Measurements from ENCODE around the gene CGB1.
"Not testable (repeated sequence)": the region's sequence is repeated elsewhere in the genome, so short reads cannot be mapped to it uniquely, and the experiment has no call there.

CGB1 gene

DNA sequence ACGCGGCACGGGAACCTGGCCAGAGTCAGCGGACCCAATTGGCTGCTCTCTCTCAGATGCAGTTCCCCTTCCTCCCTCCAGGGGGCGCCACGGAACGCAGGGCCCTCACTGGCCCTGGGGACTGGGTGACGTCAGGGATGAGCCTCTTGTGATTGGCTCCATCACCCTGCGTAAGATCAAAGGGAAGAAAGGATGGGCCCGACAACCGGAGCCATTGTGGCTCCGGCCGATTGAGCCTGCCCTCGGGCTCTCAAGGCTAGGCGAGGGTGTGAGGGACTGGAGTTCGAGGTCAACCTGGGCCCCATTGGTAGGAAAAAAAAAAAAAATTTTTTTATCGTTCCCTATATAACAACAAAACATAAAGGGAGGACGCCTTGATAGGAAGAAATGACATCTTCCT lies at the start of gene CGB1:
TSS of gene CGB1 (minus strand) at position 81 of the 400 bp plus-strand sequence. CDS start 184 bp downstream, outside the sequence.
- not testable (repeated sequence) for DNase-seq

DNA sequence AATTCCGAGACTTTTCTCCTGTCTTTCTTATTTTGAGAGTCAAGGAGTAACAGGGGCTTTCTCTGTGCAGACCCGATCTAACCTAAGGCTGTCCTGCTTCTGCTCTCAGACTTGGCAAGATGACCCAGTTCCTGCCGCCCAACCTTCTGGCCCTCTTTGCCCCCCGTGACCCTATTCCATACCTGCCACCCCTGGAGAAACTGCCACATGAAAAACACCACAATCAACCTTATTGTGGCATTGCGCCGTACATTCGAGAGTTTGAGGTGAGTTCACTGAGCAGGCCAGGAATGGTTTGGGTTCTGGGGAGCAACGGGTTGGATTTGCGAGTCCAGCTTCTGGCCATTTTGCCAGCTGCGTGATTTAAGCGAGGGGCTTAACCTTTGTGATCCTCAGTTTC lies 49.6 kb upstream of the CGB1 start:
- no peak for DNase-seq

DNA sequence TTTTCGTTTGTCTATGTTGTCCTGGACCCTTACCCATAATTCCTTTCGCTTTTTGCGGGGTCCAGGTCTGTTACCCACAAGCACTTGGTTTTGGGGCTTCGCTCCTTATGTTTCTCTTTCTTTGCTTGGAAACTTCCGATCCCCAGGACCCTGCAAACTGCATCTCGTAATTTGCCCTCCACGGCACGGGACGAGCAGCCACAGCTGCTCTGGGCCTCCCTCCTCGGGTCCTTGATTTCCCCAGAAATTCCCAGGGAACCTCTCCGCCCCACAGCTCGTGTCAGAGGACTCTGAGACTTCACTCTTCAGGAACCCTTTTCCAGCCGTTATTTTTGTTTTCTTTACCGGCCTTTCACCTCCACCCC lies 49.2 kb upstream of the CGB1 start:
- DNase-seq, result no peak

DNA sequence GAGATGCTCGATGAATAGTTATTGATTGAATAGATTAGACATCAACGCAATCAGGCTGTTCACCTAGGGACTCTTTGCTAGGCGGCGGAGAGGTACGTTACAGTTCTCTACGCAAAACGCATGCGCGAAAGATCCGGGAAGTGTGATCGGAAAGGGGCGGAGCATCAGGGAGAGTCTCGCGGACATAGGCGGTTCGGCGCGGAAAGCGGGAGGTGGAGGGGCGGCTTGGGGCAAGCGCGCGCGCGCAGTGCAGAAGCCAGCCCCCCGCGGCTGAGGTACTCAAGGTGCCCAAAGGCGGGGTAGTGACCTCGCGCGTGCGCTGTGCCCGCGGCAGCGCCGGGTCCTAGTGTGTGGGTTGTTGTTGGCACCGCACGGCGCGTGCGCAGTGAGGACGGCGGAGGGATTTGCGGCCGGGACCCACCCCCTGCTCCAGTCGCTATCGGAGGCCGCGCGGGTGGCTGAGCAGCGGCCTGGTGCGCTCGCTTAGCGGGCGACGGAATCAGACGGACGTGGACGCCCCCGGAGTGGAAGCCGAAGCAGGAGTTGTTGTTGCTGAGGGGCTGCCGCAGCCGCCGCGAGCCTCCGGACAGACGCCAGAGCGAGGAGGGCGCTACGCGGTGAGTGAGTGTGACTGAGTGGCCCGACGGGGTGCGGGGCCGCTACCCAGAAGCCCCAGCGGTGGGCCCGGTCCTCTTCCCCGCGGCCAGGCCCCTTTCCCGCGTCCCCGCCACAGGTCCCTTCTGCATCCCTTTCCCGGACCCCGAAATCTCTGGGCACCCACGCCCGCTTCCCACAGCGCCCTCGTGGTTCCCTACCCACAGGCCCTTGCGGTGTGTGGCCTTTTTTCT lies 48.5 kb upstream of the CGB1 start, which contains the start of gene SNRNP70:
TSS of gene SNRNP70 (plus strand) at position 432 of the 848 bp plus-strand sequence. CDS start 964 bp downstream, outside the sequence.
- DNase-seq, result peak; percentile 96

DNA sequence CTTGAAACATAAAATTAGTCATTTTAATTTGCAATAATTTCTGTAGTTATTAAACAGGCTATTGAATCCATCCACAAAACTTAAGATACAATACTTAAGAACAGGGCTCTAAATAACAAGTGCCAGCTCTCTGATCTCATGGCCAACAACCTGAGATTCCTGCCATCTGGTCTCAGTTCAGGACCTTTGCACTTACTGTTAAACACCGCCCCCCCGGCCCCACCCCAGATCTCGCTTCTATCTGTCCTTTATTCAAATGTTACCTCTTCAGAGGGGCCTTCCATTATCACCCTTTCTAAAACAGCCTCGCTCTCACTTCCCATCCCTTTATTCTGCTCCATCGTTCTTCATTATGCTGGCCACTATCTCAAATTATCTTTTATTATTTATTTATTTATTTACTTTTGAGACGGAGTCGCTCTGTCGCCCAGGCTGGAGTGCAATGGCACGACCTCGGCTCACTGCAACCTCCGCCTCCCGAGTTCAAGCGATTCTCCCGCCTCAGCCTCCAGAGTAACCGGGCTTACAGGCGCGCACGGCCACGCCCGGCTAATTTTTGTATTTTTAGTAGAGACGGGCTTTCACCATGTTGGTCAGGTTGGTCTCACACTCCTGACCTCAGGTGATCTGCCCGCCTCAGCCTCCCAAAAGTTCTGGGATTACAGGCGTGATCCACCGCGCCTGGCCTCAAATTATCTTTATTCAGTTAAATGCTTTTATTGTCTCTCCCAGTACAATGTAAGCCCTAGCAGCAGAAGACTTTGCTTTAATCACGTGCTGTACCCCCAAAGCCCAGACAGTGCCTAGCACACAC lies 47.7 kb upstream of the CGB1 start:
- DNase-seq, result no peak

DNA sequence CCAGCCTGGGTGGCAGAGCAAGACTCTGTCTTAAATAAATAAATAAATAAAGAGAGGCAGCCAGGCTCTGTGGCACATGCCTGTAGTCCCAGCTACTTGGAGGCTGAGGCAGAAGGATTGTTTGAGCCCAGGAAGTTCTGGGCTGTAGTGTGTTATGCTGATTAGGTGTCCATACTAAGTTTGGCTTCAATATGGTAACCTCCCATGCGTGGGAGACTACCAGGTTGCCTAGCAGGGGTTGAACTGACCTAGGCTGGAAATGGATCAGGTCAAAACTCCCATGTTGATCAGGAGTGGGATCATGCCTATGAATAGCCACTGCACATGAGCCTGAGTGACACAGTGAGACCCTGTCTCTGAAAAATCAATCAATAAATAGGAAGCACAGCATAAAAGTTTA lies 44.6 kb upstream of the CGB1 start:
- DNase-seq, result no peak

DNA sequence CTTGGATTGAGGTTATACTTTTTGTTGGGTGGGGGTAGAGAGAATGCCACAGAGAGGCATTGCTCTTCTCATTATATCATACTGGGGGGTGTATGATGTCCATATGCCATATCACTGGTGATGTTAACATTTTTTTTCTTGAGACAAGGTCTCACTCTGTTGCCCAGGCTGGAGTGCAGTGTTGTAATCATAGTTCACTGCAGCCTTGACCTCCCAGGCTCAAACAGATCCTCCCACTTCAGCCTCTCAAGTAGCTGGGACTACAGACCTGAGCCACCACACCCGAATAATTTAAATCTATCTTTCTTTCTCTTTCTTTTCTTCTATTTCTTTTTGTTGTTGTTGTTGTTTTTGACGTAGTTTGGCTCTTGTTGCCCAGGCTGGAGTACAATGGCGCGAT lies 43.7 kb upstream of the CGB1 start:
- DNase-seq, result no peak

DNA sequence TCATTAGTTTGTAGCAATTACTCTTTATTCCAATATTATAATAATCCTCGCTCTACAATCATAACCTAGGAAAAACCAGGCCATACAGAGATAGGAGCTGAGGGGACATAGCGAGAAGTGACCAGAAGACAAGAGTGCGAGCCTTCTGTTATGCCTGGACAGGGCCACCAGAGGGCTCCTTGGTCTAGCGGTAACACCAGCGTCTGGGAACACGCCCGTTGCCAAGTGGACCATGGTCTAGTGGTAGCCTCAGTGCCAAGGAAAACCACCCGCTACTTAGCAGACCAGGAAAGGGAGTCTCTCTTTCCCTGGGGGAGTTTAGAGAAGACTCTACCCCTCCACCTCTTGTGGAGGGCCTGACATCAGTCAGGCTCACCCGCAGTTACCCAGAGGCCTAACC lies 38.2 kb upstream of the CGB1 start:
- DNase-seq, result not testable (repeated sequence)

DNA sequence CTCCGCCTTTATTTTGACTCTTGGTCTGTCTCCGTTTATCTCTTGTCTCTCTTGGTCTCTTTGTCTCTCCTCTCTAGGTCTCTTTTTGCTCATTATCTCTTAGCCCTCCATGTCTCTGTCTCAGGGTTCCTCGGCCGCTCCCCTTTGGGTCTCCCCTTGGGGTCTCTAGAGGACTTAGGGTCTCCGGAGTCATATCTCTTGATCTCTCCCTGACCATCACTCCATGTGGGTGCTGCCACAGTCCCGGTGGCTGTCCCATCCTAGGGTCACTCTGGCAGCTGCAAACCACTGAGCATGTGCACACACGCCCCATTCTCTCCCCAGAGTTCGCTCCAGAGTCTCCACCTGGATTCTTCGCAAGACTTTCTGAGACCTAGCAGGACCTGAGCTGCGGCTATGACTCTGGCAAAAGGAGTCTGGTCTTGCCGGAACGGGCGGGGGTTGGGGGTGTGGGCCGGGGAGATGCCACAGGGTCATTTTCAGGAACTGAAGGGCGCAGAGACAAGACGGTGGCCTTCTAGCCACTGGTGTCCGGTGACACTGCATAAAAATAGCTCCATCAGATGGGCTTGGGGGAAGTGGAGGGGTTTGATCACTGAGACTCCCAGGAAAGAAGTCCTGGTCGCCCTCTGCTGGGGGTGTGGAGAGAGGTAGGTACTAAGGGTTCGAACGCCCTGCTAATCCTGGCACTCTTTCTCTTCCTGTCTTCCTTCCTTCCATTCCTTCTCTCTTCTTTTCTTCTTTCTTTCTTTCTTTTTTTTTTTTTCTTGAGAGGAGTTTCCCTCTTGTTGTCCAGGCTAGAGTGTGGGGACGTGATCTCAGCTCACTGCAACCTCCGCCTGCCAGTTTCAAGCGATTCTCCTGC lies 37.1 kb upstream of the CGB1 start:
- DNase-seq, result no peak

DNA sequence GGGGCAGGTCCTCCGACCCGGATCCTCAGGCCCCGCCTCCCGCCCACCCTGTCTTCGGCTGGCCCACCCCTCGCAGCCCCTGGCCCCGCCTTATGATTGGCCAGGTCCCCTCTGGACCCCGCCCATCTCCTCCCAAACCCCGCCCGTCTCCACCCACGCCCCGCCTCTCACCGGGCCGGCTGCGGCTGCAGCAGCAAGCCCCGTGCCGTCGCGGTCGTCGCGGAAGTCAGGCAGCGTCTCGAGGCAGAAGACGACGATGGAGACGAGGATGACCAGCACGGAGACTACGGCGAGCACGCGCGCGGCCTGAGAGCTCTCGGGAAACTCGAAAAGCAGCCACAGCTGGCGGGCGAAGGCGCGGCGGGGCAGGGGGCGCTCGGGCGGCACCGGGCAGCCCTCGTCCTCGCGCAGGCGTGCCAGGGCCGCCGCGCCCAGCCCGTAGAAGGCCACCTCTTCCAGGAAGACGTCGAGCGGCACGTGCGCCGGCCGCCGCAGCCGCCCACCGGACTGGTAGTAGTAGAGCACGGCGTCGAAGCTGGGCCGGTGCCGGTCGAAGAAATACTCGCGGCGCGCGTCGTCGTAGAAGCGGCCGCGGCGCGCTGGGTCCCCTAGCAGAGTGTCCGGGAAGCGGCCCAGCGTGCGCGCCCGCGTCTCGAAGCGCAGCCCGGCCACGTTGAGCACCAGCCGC lies 35.3 kb upstream of the CGB1 start:
- no peak for DNase-seq

DNA sequence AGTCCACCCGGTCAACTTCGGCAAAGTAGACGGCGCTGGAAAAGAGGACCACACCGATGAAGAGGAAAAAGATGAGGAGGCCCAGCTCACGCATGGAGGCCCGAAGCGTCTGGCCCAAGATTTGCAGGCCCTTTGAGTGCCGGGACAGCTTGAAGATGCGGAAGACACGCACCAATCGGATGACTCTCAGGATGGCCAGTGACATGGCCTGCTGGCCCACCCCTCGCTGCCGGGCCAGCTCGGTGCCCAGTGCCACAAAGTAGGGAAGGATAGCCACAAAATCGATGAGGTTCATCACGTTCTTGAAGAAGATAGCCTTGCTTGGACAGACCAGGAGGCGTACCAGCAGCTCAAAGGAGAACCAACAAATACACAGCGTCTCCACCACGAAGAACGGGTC lies 33.7 kb upstream of the CGB1 start:
- DNase-seq, result no peak

DNA sequence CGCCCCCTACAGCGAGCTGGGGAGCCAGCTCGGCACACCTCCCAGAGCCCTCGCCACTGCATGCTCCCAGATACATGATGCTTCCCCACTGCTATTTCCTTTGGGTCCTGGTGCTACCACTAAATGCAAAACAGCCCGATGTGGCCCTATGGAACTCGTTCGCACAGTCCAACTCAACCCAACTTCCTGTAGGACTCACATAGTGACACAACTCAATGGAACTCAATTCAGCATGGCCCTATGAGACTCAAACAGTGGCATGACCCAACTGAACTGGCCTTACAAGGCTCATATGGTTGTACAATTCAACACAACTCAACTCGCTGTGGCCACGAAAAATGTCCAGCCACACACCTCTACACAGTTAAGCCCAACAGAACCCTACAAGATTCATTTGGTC lies 32.3 kb upstream of the CGB1 start:
- no peak for DNase-seq

DNA sequence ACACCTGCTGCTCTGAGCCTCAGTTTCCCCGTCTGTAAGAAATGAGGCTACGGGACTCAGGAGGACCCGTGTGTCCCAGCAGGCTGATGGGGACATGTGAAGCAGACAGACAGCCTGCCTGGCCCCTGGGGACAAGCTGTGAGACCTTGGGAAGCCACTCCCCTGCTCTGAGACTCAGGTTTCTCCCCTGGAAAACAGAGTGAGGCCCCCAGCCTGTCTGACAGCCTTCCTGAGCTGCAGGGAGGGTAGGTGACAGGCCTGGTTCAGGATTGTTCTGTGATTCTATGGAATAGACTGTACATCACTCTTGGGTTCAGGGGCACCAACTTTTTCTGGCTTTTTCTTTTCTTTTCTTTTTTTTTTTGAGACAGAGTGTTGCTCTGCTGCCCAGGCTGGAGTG lies 30.9 kb upstream of the CGB1 start:
- no peak for DNase-seq

DNA sequence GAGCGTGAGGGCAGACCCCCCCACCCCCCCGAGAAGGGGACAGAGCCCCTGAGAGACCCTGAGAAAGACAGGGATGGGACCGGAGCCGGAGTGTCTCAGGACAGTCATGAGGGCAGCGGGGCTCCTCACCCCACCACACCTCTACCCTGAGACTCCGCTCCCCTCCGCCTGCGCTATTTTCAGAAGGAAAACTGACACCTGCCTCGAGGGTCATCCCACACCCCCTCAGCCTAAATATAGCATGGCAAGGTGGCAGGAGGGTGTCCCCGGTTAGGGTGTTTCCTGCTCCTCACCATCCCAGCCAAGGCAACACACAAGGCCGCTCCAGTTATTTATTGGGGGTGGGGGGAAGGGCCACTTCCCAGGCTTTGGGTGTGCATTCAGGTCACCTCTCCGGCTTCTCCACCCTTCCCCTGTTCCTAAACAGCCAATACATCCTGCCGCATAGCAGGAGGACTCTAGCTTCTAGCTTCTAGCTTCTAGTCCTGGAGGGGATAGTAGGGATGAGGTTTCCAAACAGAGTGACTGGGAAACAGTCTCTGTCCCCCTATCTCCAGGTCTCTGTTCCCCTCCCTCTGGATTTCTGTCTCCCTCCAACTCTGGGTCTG lies 29.3 kb upstream of the CGB1 start:
- no peak for DNase-seq

DNA sequence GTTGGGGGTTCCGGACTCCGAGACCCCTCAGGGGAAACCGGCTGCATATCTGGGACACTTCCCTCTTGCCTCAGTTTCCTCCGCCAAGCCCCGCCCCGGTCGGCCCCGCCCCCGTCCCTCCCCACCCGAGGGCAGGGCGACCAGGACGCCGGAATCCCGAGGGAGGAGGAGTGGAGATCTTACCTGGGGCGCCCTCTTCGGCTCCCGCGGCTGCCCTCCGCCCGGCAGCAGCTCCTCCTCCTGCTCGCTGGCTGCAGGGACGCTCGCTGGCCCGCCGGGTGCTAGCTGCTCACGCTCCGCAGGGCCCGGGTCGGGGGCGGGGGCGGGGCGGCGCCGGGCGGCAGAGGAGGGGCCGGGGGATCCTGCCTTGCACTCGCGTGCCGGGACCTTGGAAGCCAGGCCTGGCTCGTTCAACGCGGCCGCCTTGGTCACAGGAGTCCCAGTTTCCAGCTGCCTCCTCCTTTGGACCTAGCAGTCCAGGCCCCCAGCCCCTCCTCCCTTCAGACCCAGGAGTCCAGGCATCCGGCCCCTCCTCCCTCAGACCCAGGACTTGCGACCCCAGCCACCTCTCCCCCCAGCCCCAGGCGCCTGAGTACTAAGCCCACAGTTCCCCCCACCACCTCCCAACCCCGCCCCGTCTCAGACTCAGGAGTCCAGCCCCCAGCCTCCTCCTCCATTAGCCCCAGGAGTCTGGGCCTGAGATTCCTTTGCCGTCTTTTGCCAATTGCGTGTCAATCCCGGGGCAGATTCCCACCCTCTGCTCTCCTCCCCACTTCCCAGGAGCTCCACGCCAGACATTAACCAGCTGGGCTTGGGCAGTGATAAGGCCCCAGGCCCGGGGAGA lies 28.3 kb upstream of the CGB1 start, which contains the start of gene NTF4:
TSS of gene NTF4 (minus strand) at position 51 of the 844 bp plus-strand sequence. CDS start 2,821 bp downstream, outside the sequence.
- no peak for DNase-seq

DNA sequence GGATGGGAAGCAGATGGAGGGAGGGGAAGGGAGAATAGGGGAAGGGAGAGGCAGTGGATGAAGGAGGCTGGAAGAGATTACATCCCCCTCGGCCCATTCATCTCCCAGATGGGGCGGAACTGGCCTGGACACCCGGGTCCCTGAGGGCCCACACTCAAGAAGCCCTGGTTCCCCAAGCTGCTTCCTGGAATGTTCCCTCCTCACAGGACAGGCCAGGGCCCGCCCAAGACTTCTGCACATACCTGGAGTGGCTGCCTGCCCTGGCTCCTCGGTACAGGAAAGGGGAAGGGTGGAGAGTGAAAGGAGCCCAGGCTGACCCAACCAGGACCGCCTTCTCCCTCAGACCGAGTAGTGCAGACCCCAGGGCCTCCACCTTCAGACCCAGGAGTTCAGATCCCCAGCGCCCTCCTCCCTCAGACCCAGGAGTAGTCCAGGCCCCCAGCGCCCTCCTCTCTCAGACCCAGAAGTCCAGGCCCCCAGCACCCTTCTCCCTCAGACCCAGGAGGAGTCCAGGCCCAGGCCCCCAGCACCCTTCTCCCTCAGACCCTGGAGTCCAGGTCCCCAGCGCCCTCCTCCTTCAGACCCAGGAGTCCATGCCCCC lies 27.4 kb upstream of the CGB1 start:
- DNase-seq, result no peak

DNA sequence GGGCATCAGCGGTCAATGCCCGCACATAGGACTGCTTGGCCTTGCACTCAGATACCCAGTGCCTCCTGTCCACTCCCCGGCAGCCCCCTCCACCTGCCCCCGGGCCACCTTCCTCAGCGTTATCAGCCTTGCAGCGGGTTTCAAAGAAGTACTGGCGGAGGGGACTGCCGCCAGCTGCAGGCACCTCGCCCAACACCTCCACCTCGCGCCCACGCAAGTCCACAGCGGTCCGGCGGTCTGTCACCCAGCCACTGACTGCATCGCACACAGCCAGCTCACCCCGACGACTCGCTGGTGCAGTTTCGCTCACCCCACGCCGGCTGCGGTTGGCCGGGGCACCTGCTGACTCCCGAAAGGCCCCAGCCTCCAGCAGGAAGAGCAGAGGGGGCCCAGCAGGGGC lies 24.8 kb upstream of the CGB1 start:
- no peak for DNase-seq

DNA sequence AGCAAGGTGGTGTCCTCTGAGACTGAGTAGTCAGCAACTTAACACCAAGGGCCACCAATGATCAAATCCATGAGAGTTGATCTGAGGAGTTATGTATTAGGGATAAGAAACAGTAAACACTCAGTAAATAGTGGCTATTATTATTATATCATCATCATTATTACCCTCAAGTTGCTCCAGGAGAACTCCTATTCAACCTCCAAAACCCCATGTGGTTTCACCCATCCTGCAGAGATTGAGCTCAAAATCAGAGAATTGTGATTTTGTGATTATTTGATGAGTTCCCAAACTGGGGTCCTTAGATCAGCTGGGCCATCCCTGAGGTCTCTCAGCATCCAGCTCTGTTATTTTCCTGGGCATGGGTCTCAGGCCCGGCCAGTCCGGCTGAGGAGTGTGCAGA lies 24.3 kb upstream of the CGB1 start:
- DNase-seq, result no peak

DNA sequence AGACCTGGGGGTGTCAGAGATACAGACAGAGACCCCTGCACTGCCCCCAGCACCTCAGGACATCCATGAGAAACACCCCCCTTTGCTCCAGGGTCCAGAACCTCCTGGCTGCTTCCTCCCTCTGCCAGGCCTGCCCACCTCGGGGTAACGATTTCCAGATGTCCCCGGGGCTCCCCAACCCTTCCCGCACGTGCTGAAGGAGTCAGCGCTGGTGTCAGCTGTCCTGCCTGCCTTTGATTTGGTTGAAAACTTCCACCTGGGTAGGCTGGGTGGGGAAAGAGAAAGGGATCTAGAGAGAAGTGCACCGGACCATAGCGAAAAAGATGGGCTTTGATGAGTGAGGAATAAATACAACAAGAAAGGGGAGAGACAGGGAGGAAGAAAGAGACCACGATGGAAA lies 22.4 kb upstream of the CGB1 start:
- DNase-seq, result no peak

DNA sequence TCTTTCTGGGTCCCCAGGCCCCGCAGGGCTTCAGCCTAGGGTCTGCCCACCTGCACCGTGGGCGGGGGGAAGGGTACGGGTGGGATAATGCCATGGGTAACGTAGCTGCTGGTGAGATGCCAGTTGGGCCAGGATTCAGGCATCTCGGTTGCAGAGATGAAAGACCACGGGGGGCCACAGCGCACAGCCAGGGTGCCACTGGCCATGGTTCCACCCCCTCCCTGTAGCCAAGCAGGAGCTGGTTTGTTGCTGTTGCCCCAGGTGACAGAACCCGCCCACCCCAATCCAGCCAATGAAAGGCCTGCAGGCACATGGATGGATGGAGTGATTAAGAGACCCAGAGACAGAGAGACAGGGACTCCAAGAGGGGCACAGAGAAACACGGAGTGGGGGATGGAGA lies 21.9 kb upstream of the CGB1 start:
- DNase-seq, result no peak

Data from GF-D8 (cell line).